GM04503 (cell line): Measurements from ENCODE around the gene GALNT12.

Experiments used
- DNase-seq: peaks from one replicate; pipeline ENCODE4 v3.0.0-alpha.2; 2012; ENCODE audit warnings: low read depth

Gene GALNT12

GRCh38 chr9:98807070-98807813 is at the start of gene GALNT12:
TSS of gene GALNT12 (plus strand) at chr9:98807670. CDS start at chr9:98807699, 29 bp downstream.
- no peak for DNase-seq

- DNase-seq: no peak
Measured at GRCh38 chr9:98760231-98760630, 47.2 kb upstream of the GALNT12 start.

GRCh38 chr9:98763986-98764745 is 43.3 kb upstream of the GALNT12 start:
- DNase-seq: no peak

GRCh38 chr9:98765256-98765655 is 42.2 kb upstream of the GALNT12 start:
- DNase-seq: no peak

GRCh38 chr9:98766586-98766985 is 40.9 kb upstream of the GALNT12 start:
- DNase-seq: no peak

- DNase-seq: no peak
Measured at GRCh38 chr9:98767196-98767595, 40.3 kb upstream of the GALNT12 start.

- no peak for DNase-seq
Measured at GRCh38 chr9:98767915-98768314, 39.6 kb upstream of the GALNT12 start.

- no peak for DNase-seq
Measured at GRCh38 chr9:98768344-98768743, 39.1 kb upstream of the GALNT12 start.

GRCh38 chr9:98770717-98771116 is 36.8 kb upstream of the GALNT12 start:
- DNase-seq: no peak

GRCh38 chr9:98771209-98771874 is 36.1 kb upstream of the GALNT12 start:
- no peak for DNase-seq

- DNase-seq: no peak
Measured at GRCh38 chr9:98772364-98773155, 34.9 kb upstream of the GALNT12 start.

GRCh38 chr9:98773721-98774120 is 33.7 kb upstream of the GALNT12 start:
- DNase-seq: no peak

- DNase-seq: no peak
Measured at GRCh38 chr9:98774746-98775145, 32.7 kb upstream of the GALNT12 start.

GRCh38 chr9:98775831-98776441 is 31.5 kb upstream of the GALNT12 start:
- DNase-seq: peak; percentile 24

- no peak for DNase-seq
Measured at GRCh38 chr9:98777618-98778017, 29.9 kb upstream of the GALNT12 start.

GRCh38 chr9:98778251-98778650 is 29.2 kb upstream of the GALNT12 start:
- no peak for DNase-seq

- DNase-seq: no peak
Measured at GRCh38 chr9:98778711-98779530, 28.5 kb upstream of the GALNT12 start.

- DNase-seq: no peak
Measured at GRCh38 chr9:98780059-98780749, 27.3 kb upstream of the GALNT12 start.

- DNase-seq: no peak
Measured at GRCh38 chr9:98781588-98782383, 25.7 kb upstream of the GALNT12 start.
